Adrenal gland (tissue), 5 donors: ENCODE data around the gene FCHSD2.

Source experiments
- POLR2A ChIP-seq, 2 donors: fragments of 450-650 bp; IDR thresholded peaks; one replicate each; pipeline ENCODE4 v1.6.1; 2017; ENCODE audit warnings: antibody characterized with exemption in 2 of 2, mild to moderate bottlenecking in 2 of 2, moderate library complexity in 1 of 2
- TF ChIP-seq, protein P1 (sequence below), 6 experiments: fragments of 450-650 bp in 4 of 6; fragments of 200-600 bp in 2 of 6; sonication (generic) in 1 of 6; IDR thresholded peaks; 1 replicate in 5 of 6; 2 replicates in 1 of 6; pipeline versions ENCODE4 v1.5.1 to v1.8.0; 2016 to 2021; ENCODE audit warnings: antibody characterized with exemption in 6 of 6, mild to moderate bottlenecking in 2 of 6, moderate library complexity in 1 of 6
- donor health status: DM: no; HTN: no; CAD: no.

DNA sequence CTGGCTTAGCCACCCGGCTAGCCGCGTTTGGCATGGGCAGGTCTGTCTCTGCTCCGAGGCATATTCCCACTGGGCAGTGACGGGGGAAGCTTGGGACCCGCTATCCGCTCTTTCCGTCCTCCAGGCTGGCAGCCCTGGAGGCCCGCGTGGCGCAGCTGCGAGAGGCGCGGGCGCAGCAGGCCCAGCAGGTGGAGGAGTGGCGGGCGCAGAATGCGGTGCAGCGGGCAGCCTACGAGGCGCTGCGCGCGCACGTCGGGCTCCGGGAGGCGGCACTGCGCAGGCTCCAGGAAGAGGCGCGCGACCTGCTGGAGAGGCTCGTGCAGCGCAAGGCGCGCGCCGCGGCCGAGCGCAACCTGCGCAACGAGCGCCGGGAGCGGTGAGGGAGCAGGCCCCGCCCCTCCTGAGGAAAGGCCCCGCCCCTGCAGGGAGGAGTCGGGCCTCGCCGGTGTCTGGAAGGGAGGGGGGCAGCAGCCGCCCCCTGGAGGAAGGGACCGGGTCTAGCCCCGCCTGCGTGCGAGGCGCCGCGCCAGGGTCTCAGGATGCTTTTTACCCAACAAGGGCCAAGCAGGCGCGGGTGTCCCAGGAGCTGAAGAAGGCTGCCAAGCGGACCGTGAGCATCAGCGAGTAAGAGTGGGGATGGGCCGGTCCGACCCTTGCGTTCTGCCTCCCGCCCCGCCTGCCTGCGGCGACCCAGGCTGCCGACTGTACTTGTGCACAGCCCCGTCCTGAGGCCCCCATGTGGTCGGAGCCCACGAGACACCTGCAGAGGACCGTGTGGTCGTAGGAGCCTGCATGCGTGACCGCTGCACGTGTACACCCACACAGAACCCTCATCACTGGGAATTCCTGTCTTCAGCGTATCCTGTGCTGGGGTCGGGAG lies 320.0 kb downstream of the FCHSD2 start:
- TF ChIP-seq, protein P1, sequence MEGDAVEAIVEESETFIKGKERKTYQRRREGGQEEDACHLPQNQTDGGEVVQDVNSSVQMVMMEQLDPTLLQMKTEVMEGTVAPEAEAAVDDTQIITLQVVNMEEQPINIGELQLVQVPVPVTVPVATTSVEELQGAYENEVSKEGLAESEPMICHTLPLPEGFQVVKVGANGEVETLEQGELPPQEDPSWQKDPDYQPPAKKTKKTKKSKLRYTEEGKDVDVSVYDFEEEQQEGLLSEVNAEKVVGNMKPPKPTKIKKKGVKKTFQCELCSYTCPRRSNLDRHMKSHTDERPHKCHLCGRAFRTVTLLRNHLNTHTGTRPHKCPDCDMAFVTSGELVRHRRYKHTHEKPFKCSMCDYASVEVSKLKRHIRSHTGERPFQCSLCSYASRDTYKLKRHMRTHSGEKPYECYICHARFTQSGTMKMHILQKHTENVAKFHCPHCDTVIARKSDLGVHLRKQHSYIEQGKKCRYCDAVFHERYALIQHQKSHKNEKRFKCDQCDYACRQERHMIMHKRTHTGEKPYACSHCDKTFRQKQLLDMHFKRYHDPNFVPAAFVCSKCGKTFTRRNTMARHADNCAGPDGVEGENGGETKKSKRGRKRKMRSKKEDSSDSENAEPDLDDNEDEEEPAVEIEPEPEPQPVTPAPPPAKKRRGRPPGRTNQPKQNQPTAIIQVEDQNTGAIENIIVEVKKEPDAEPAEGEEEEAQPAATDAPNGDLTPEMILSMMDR (IDR thresholded peaks at IDR 0.05) = peak in 3 of 6 experiments; percentile 30 to 57 (median 56)
- peak; percentile 57 to 83 for TF ChIP-seq POLR2A (IDR thresholded peaks at IDR 0.05)
